Stimulated activated CD8-positive, alpha-beta memory T cell treated with anti-CD3 and anti-CD28 coated beads, Interleukin-7, amount 100 ng/mL, for 24 hours (primary cell): Measurements from ENCODE around the gene PIK3C2B.

Experiments
- DNase-seq: peaks from one replicate; pipeline ENCODE4 v3.0.0-alpha.2; 2020; ENCODE audit warnings: low read depth

The PIK3C2B gene

GRCh38 chr1:204461331-204462228 is 33.0 kb downstream of the PIK3C2B start:
- no peak for DNase-seq

- no peak for DNase-seq
Measured at GRCh38 chr1:204460346-204460745, 34.3 kb downstream of the PIK3C2B start.

- DNase-seq, result no peak
Measured at GRCh38 chr1:204459706-204460105, 34.9 kb downstream of the PIK3C2B start.

GRCh38 chr1:204457666-204458065 is 36.9 kb downstream of the PIK3C2B start:
- no peak for DNase-seq

- DNase-seq, result no peak
Measured at GRCh38 chr1:204456826-204457442, 37.7 kb downstream of the PIK3C2B start.

- no peak for DNase-seq
Measured at GRCh38 chr1:204455831-204456145, 38.8 kb downstream of the PIK3C2B start.

- no peak for DNase-seq
Measured at GRCh38 chr1:204455063-204455830, 39.4 kb downstream of the PIK3C2B start.

- DNase-seq, result no peak
Measured at GRCh38 chr1:204454476-204454875, 40.1 kb downstream of the PIK3C2B start.

GRCh38 chr1:204453141-204453772 is 41.3 kb downstream of the PIK3C2B start:
- peak; percentile 28 for DNase-seq

- DNase-seq, result no peak
Measured at GRCh38 chr1:204451352-204452124, 43.1 kb downstream of the PIK3C2B start.

- no peak for DNase-seq
Measured at GRCh38 chr1:204450461-204451257, 43.9 kb downstream of the PIK3C2B start.

- no peak for DNase-seq
Measured at GRCh38 chr1:204449678-204450280, 44.8 kb downstream of the PIK3C2B start.

GRCh38 chr1:204448991-204449677 is 45.5 kb downstream of the PIK3C2B start:
- DNase-seq, result no peak

- DNase-seq, result no peak
Measured at GRCh38 chr1:204448344-204448964, 46.2 kb downstream of the PIK3C2B start.

GRCh38 chr1:204447736-204448135 is 46.9 kb downstream of the PIK3C2B start:
- DNase-seq, result no peak

GRCh38 chr1:204447190-204447589 is 47.4 kb downstream of the PIK3C2B start:
- no peak for DNase-seq

- DNase-seq, result peak; percentile 47
Measured at GRCh38 chr1:204446413-204447111, 48.0 kb downstream of the PIK3C2B start.

GRCh38 chr1:204445860-204446412 is 48.7 kb downstream of the PIK3C2B start:
- peak; percentile 26 for DNase-seq
